ENCODE results near the gene LHPP. TPM values are rescaled to one million over a fixed set of nuclear protein-coding genes. Genes with fewer than 3 reads are reported as not detected.

LHPP gene
- total RNA-seq, 1 donor from 2014 or later: 12.1 TPM

GRCh38 chr10:124552691-124553276, 91.2 kb downstream of the LHPP start:
- DNase-seq (ENCODE audit: low read depth): no peak
- no peak for TF ChIP-seq CTCF (conservative IDR thresholded peaks at IDR 0.05; ENCODE audit: low read depth, low read length)
- no peak overlapping the region for H3K4me3 ChIP-seq (ENCODE audit: low read depth, low read length)

GRCh38 chr10:124554085-124554858, 92.6 kb downstream of the LHPP start:
- TF ChIP-seq CTCF (conservative IDR thresholded peaks at IDR 0.05; ENCODE audit: low read depth, low read length): no peak
- DNase-seq (ENCODE audit: low read depth): no peak
- H3K4me3 ChIP-seq (ENCODE audit: low read depth, low read length): no peak overlapping the region

- DNase-seq (ENCODE audit: low read depth): no peak
- H3K4me3 ChIP-seq (ENCODE audit: low read depth, low read length): no peak overlapping the region
- no peak for TF ChIP-seq CTCF (conservative IDR thresholded peaks at IDR 0.05; ENCODE audit: low read depth, low read length)
Observed at GRCh38 chr10:124557167-124557566, 95.5 kb downstream of the LHPP start.

- TF ChIP-seq CTCF (conservative IDR thresholded peaks at IDR 0.05; ENCODE audit: low read depth, low read length): no peak
- no peak for DNase-seq (ENCODE audit: low read depth)
- no peak overlapping the region for H3K4me3 ChIP-seq (ENCODE audit: low read depth, low read length)
Observed at GRCh38 chr10:124557648-124558338, 96.2 kb downstream of the LHPP start.

GRCh38 chr10:124558339-124559321, 97.0 kb downstream of the LHPP start:
- no peak for TF ChIP-seq CTCF (conservative IDR thresholded peaks at IDR 0.05; ENCODE audit: low read depth, low read length)

GRCh38 chr10:124559372-124560132, 97.9 kb downstream of the LHPP start:
- no peak overlapping the region for H3K4me3 ChIP-seq (ENCODE audit: low read depth, low read length)
- no peak for TF ChIP-seq CTCF (conservative IDR thresholded peaks at IDR 0.05; ENCODE audit: low read depth, low read length)
- DNase-seq (ENCODE audit: low read depth): no peak

More at GRCh38 chr10:124558339-124559321, 97.0 kb downstream of the LHPP start:
- DNase-seq (ENCODE audit: low read depth): no peak
- no peak overlapping the region for H3K4me3 ChIP-seq (ENCODE audit: low read depth, low read length)
